ENCODE measurements around the gene CXorf49. TPM values are rescaled to one million over a fixed set of nuclear protein-coding genes. Genes with fewer than 3 reads are reported as not detected.
"Not testable (repeated sequence)": the region's sequence is repeated elsewhere in the genome, so short reads cannot be mapped to it uniquely, and the experiment has no call there.

CXorf49 gene
- not detected for polyA plus RNA-seq
- long read RNA-seq, donor 1, result 0 reads
- long read RNA-seq, donor 2, result 0 reads
- long read RNA-seq, donor 3, result 0 reads
- long read RNA-seq, donor 4, result 0 reads
- long read RNA-seq, donor 5, result 0 reads
- long read RNA-seq, donor 6, result 0 reads
- long read RNA-seq, donor 7, result 0 reads
- long read RNA-seq, donor 8, result 0 reads
- long read RNA-seq, donor 9, result 0 reads
- long read RNA-seq, donor 10, result 0 reads

DNA sequence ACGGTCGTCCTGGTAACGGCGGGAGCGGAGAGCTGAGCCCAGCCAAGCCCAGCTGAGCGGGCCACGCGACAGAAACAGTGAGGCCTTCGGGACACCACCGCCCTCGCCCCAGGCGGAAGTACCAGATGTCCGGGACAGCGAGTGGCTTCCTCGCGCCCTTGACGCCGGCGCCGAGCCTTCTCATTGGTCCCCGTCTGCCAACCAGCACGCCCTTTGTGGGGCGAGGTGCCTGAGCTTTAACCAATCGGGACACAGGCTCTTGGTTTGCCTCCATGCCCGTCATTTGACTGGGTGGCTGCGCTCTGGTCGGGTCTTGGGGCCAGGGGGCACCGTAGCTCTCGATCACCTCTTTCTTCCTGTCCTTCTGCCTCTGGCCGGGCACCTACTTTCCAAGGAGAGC lies at the start of gene CXorf49:
Gene CXorf49 (minus strand): TSS at position 101 of the 400 bp plus-strand sequence. CDS start 134 bp downstream, outside the sequence.
- not testable (repeated sequence) for H3K27me3 ChIP-seq (ENCODE audit: control insufficient read depth in 3 of 3, insufficient read depth in 3 of 3, low read length in 3 of 3); FAIRE-seq

DNA sequence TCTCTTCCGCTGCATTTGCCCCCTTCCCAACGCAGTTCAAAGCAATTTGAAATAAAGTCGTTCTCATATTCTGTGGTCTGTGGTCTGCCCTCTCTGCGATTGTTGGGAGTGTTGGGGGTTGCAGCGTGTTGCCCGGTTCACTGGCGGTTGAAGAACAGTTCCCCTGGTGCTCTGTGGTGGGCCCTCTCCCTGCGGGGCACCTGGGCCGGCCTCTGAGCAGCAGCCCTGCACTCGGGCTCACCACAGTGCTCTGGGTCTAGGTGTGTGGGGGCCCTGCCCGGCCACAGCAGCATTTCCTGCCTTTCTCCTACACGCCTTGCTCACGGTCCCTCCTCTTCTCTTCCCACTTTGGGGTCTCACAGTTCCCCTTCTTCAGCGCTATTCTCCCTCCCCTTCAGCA lies 49.0 kb upstream of the CXorf49 start:
- not testable (repeated sequence) for FAIRE-seq; H3K27me3 ChIP-seq (ENCODE audit: control insufficient read depth in 3 of 3, insufficient read depth in 3 of 3, low read length in 3 of 3); H3K4me1 ChIP-seq (ENCODE audit: control insufficient read depth in 3 of 3, insufficient read depth in 2 of 3, low read depth in 1 of 3, low read length in 2 of 3); H3K36me3 ChIP-seq (ENCODE audit: control insufficient read depth in 3 of 3, insufficient read depth in 2 of 3, low read depth in 1 of 3, low read length in 3 of 3); DNase-seq; H3K9me3 ChIP-seq (ENCODE audit: control insufficient read depth in 2 of 2, insufficient read depth in 1 of 2, low read depth in 1 of 2, low read length in 1 of 2); H3K4me3 ChIP-seq (ENCODE audit: low read depth in 1 of 3, low read length in 3 of 3); H3K27ac ChIP-seq (ENCODE audit: low read depth in 1 of 3, low read length in 2 of 3)
- no CpG with 5 or more reads among the region's 14 CpGs for WGBS, 3 donors

More for the DNA sequence above, at the start of gene CXorf49:
- H3K9me3 ChIP-seq (ENCODE audit: control insufficient read depth in 2 of 2, insufficient read depth in 1 of 2, low read depth in 1 of 2, low read length in 1 of 2); H3K4me1 ChIP-seq (ENCODE audit: control insufficient read depth in 3 of 3, insufficient read depth in 2 of 3, low read depth in 1 of 3, low read length in 2 of 3); H3K27ac ChIP-seq (ENCODE audit: low read depth in 1 of 3, low read length in 2 of 3); H3K36me3 ChIP-seq (ENCODE audit: control insufficient read depth in 3 of 3, insufficient read depth in 2 of 3, low read depth in 1 of 3, low read length in 3 of 3); DNase-seq; H3K4me3 ChIP-seq (ENCODE audit: low read depth in 1 of 3, low read length in 3 of 3): not testable (repeated sequence)
- no CpG with 5 or more reads among the region's 30 CpGs for WGBS, 3 donors

DNA sequence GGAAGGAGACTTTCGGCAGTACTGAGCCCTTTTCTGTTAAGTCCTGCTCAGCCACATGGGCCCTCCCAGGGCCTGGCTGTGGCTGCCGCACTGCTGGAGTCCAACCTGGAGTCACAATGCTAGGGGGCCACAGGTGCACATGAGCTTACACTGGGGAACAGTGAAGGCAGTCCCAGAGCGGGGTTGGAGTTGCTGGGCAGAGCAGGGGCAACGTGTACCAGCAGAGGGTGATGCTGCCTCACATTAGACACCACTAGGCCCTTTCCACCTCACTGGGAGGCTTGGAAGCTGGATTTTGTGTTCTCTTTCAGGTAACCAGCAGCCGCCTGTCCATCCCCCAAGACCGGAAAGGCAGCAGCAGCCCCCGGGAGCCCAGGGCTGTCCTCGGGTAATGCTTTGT lies 47.5 kb upstream of the CXorf49 start:
- H3K27me3 ChIP-seq (ENCODE audit: control insufficient read depth in 3 of 3, insufficient read depth in 3 of 3, low read length in 3 of 3); H3K4me1 ChIP-seq (ENCODE audit: control insufficient read depth in 3 of 3, insufficient read depth in 2 of 3, low read depth in 1 of 3, low read length in 2 of 3); H3K36me3 ChIP-seq (ENCODE audit: control insufficient read depth in 3 of 3, insufficient read depth in 2 of 3, low read depth in 1 of 3, low read length in 3 of 3); H3K4me3 ChIP-seq (ENCODE audit: low read depth in 1 of 3, low read length in 3 of 3); DNase-seq; FAIRE-seq; H3K27ac ChIP-seq (ENCODE audit: low read depth in 1 of 3, low read length in 2 of 3); H3K9me3 ChIP-seq (ENCODE audit: control insufficient read depth in 2 of 2, insufficient read depth in 1 of 2, low read depth in 1 of 2, low read length in 1 of 2): not testable (repeated sequence)
- WGBS, 3 donors, result no CpG with 5 or more reads among the region's 8 CpGs

DNA sequence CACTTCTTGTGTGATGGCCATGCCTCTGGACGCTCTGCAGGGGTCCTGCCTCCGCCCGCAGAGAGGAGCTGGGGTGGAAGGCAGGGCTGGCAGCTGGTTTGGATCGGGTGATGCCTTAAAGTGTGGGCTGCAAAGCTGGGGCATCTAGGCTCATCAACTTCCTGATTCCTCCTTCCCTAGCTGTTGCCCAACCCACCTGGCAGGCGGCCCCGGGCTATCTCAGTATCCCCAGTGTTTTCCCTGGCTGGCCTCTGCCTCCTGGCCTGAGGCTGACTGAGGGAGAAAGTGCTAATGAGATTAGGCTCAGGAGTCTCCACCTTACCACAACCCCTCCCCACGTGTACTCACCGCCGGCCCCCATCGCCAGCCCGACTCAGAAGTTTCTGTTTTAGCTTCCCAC lies 46.7 kb upstream of the CXorf49 start:
- not testable (repeated sequence) for H3K27ac ChIP-seq (ENCODE audit: low read depth in 1 of 3, low read length in 2 of 3); H3K4me3 ChIP-seq (ENCODE audit: low read depth in 1 of 3, low read length in 3 of 3); H3K9me3 ChIP-seq (ENCODE audit: control insufficient read depth in 2 of 2, insufficient read depth in 1 of 2, low read depth in 1 of 2, low read length in 1 of 2); FAIRE-seq; H3K4me1 ChIP-seq (ENCODE audit: control insufficient read depth in 3 of 3, insufficient read depth in 2 of 3, low read depth in 1 of 3, low read length in 2 of 3); H3K27me3 ChIP-seq (ENCODE audit: control insufficient read depth in 3 of 3, insufficient read depth in 3 of 3, low read length in 3 of 3); H3K36me3 ChIP-seq (ENCODE audit: control insufficient read depth in 3 of 3, insufficient read depth in 2 of 3, low read depth in 1 of 3, low read length in 3 of 3); DNase-seq
- WGBS, 3 donors, result no CpG with 5 or more reads among the region's 11 CpGs

DNA sequence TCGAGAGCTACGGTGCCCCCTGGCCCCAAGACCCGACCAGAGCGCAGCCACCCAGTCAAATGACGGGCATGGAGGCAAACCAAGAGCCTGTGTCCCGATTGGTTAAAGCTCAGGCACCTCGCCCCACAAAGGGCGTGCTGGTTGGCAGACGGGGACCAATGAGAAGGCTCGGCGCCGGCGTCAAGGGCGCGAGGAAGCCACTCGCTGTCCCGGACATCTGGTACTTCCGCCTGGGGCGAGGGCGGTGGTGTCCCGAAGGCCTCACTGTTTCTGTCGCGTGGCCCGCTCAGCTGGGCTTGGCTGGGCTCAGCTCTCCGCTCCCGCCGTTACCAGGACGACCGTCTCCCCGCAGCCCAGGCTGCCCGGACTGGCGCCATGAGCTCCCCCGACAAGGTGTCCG lies 45.0 kb upstream of the CXorf49 start, which contains the start of gene CXorf49B:
Gene CXorf49B (plus strand): TSS at position 301 of the 400 bp plus-strand sequence. CDS start 75 bp downstream, at position 376.
- not testable (repeated sequence) for DNase-seq; H3K27ac ChIP-seq (ENCODE audit: low read depth in 1 of 3, low read length in 2 of 3); H3K36me3 ChIP-seq (ENCODE audit: control insufficient read depth in 3 of 3, insufficient read depth in 2 of 3, low read depth in 1 of 3, low read length in 3 of 3); H3K27me3 ChIP-seq (ENCODE audit: control insufficient read depth in 3 of 3, insufficient read depth in 3 of 3, low read length in 3 of 3); FAIRE-seq; H3K9me3 ChIP-seq (ENCODE audit: control insufficient read depth in 2 of 2, insufficient read depth in 1 of 2, low read depth in 1 of 2, low read length in 1 of 2); H3K4me3 ChIP-seq (ENCODE audit: low read depth in 1 of 3, low read length in 3 of 3); H3K4me1 ChIP-seq (ENCODE audit: control insufficient read depth in 3 of 3, insufficient read depth in 2 of 3, low read depth in 1 of 3, low read length in 2 of 3)
- no CpG with 5 or more reads among the region's 34 CpGs for WGBS, 3 donors

DNA sequence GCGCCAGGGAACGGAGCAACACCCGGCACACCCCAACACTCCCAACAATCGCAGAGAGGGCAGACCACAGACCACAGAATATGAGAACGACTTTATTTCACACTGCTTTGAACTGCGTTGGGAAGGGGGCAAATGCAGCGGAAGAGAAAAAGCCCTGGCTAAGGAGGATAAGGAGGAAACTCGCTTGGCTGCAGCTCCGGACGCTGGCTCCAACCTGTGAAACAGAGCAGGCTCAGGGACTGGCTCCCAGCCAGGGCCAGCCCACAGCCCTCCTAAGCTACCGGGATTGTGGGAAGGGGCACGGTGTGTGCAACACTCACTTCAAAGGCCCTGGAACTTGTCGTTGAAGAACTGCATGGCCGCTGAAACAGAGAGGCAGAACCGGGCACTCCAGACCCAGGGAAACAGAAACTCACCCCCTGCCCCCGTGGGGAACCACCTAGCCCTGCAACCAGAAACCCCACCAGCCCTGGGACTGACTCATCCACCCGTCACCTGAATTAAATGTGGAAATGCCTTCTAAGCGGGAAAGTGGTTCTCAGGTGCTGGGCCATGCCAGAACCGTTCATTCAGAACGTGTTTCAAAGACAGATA lies 42.7 kb upstream of the CXorf49 start:
- FAIRE-seq; H3K36me3 ChIP-seq (ENCODE audit: control insufficient read depth in 3 of 3, insufficient read depth in 2 of 3, low read depth in 1 of 3, low read length in 3 of 3); DNase-seq; H3K27me3 ChIP-seq (ENCODE audit: control insufficient read depth in 3 of 3, insufficient read depth in 3 of 3, low read length in 3 of 3); H3K9me3 ChIP-seq (ENCODE audit: control insufficient read depth in 2 of 2, insufficient read depth in 1 of 2, low read depth in 1 of 2, low read length in 1 of 2); H3K4me3 ChIP-seq (ENCODE audit: low read depth in 1 of 3, low read length in 3 of 3); H3K27ac ChIP-seq (ENCODE audit: low read depth in 1 of 3, low read length in 2 of 3); H3K4me1 ChIP-seq (ENCODE audit: control insufficient read depth in 3 of 3, insufficient read depth in 2 of 3, low read depth in 1 of 3, low read length in 2 of 3): not testable (repeated sequence)
- WGBS, 3 donors, result no CpG with 5 or more reads among the region's 20 CpGs

DNA sequence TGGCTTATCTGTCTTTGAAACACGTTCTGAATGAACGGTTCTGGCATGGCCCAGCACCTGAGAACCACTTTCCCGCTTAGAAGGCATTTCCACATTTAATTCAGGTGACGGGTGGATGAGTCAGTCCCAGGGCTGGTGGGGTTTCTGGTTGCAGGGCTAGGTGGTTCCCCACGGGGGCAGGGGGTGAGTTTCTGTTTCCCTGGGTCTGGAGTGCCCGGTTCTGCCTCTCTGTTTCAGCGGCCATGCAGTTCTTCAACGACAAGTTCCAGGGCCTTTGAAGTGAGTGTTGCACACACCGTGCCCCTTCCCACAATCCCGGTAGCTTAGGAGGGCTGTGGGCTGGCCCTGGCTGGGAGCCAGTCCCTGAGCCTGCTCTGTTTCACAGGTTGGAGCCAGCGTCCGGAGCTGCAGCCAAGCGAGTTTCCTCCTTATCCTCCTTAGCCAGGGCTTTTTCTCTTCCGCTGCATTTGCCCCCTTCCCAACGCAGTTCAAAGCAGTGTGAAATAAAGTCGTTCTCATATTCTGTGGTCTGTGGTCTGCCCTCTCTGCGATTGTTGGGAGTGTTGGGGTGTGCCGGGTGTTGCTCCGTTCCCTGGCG lies 2.3 kb upstream of the CXorf49 start:
- not testable (repeated sequence) for H3K4me3 ChIP-seq (ENCODE audit: low read depth in 1 of 3, low read length in 3 of 3)
- WGBS, 3 donors, result no CpG with 5 or more reads among the region's 20 CpGs

DNA sequence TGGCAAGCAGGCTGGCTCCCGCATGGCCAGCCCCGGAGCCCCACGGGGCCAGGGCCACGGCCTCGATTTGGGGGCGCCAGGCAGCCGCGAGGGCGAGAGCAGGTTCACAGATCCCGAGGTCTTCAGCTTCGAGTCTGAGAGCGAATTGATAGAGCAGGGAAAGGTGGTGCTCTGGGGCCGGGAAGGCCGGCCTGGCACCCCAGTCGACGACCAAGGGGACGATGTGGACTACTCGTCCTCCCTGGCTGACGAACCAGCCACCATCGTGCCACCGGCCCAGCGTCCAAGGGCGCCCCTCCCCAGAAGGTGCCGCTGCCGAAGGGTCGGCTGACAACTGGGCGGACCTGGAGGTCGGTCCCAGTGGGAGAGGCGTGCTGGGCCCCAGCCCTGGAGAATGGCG lies 1.1 kb upstream of the CXorf49 start:
- not testable (repeated sequence) for H3K36me3 ChIP-seq (ENCODE audit: control insufficient read depth in 3 of 3, insufficient read depth in 2 of 3, low read depth in 1 of 3, low read length in 3 of 3); H3K27me3 ChIP-seq (ENCODE audit: control insufficient read depth in 3 of 3, insufficient read depth in 3 of 3, low read length in 3 of 3); H3K4me3 ChIP-seq (ENCODE audit: low read depth in 1 of 3, low read length in 3 of 3); DNase-seq; FAIRE-seq; H3K27ac ChIP-seq (ENCODE audit: low read depth in 1 of 3, low read length in 2 of 3); H3K9me3 ChIP-seq (ENCODE audit: control insufficient read depth in 2 of 2, insufficient read depth in 1 of 2, low read depth in 1 of 2, low read length in 1 of 2); H3K4me1 ChIP-seq (ENCODE audit: control insufficient read depth in 3 of 3, insufficient read depth in 2 of 3, low read depth in 1 of 3, low read length in 2 of 3)
- 94% methylated on average over 8 of the region's 30 CpGs; no CpG with 5 or more reads in 2 of the 3 donors for WGBS, 3 donors

More for the DNA sequence above, 2.3 kb upstream of the CXorf49 start:
- not testable (repeated sequence) for FAIRE-seq; H3K4me1 ChIP-seq (ENCODE audit: control insufficient read depth in 3 of 3, insufficient read depth in 2 of 3, low read depth in 1 of 3, low read length in 2 of 3); H3K9me3 ChIP-seq (ENCODE audit: control insufficient read depth in 2 of 2, insufficient read depth in 1 of 2, low read depth in 1 of 2, low read length in 1 of 2); DNase-seq; H3K36me3 ChIP-seq (ENCODE audit: control insufficient read depth in 3 of 3, insufficient read depth in 2 of 3, low read depth in 1 of 3, low read length in 3 of 3); H3K27ac ChIP-seq (ENCODE audit: low read depth in 1 of 3, low read length in 2 of 3); H3K27me3 ChIP-seq (ENCODE audit: control insufficient read depth in 3 of 3, insufficient read depth in 3 of 3, low read length in 3 of 3)

Data from small intestine (tissue), 16 donors.